ENCODE results near the gene CDKN1C.

GRCh38 chr11:2893935-2894334 is 8.4 kb upstream of the CDKN1C start:
- TF ChIP-seq POLR2A (IDR thresholded peaks at IDR 0.05) (no peak), CTCF (IDR thresholded peaks at IDR 0.05) (no peak)

All from thyroid gland (tissue), 4 donors.